Inflammatory macrophage (primary cell): ENCODE data around the gene TMPRSS4.
A peak's percentile ranks its signal among the peaks of the same experiment; 100 is the strongest.
"Not testable (repeated sequence)": the region's sequence is repeated elsewhere in the genome, so short reads cannot be mapped to it uniquely, and the experiment has no call there.

ENCODE experiments used
- DNase-seq, 2 donors: peaks; one replicate each; pipeline ENCODE4 v3.0.0-alpha.2; 2020 to 2022

The TMPRSS4 gene

GRCh38 chr11:118057251-118058145 lies 19.4 kb upstream of the TMPRSS4 start:
- peak in 1 of 2 donors; percentile 40 for DNase-seq

GRCh38 chr11:118058311-118059245 lies 18.3 kb upstream of the TMPRSS4 start:
- peak; percentile 14 to 60 for DNase-seq

GRCh38 chr11:118059246-118059940 lies 17.5 kb upstream of the TMPRSS4 start:
- DNase-seq = no peak

GRCh38 chr11:118060081-118060661 lies 16.7 kb upstream of the TMPRSS4 start:
- no peak for DNase-seq

GRCh38 chr11:118060869-118061268 lies 16.0 kb upstream of the TMPRSS4 start:
- DNase-seq = peak; percentile 81 to 94

GRCh38 chr11:118061586-118062125 lies 15.2 kb upstream of the TMPRSS4 start:
- DNase-seq = no peak

GRCh38 chr11:118062181-118062580 lies 14.7 kb upstream of the TMPRSS4 start:
- not testable (repeated sequence) for DNase-seq

GRCh38 chr11:118062631-118063030 lies 14.2 kb upstream of the TMPRSS4 start:
- not testable (repeated sequence) for DNase-seq

GRCh38 chr11:118064956-118065355 lies 11.9 kb upstream of the TMPRSS4 start:
- DNase-seq = no peak

GRCh38 chr11:118065384-118065783 lies 11.5 kb upstream of the TMPRSS4 start:
- no peak for DNase-seq

- no peak for DNase-seq
Observed at GRCh38 chr11:118067006-118067405, 9.9 kb upstream of the TMPRSS4 start.

- DNase-seq = no peak
Observed at GRCh38 chr11:118068206-118068944, 8.5 kb upstream of the TMPRSS4 start.

GRCh38 chr11:118068945-118069612 lies 7.8 kb upstream of the TMPRSS4 start:
- no peak for DNase-seq

- no peak for DNase-seq
Observed at GRCh38 chr11:118071416-118072030, 5.4 kb upstream of the TMPRSS4 start.

GRCh38 chr11:118073554-118073953 lies 3.3 kb upstream of the TMPRSS4 start:
- no peak for DNase-seq

GRCh38 chr11:118074091-118074685 lies 2.7 kb upstream of the TMPRSS4 start:
- DNase-seq = no peak

- DNase-seq = no peak
Observed at GRCh38 chr11:118074785-118075184, 2.1 kb upstream of the TMPRSS4 start.

- DNase-seq = no peak
Observed at GRCh38 chr11:118078911-118079411, 2.1 kb downstream of the TMPRSS4 start.

- DNase-seq = no peak
Observed at GRCh38 chr11:118079491-118079890, 2.6 kb downstream of the TMPRSS4 start.

- DNase-seq = no peak
Observed at GRCh38 chr11:118080296-118080695, 3.4 kb downstream of the TMPRSS4 start.
